KOPT-K1 (cell line): ENCODE data around the gene NDC1.
A peak's percentile ranks its signal among the peaks of the same experiment; 100 is the strongest.
"Not testable (repeated sequence)": the region's sequence is repeated elsewhere in the genome, so short reads cannot be mapped to it uniquely, and the experiment has no call there.

ENCODE experiments used
- H3K27ac ChIP-seq: fragments of 200-600 bp; sonication (generic); 2 replicates; pipeline ENCODE4 v1.5.1; 2016; ENCODE audit warnings: antibody characterized with exemption, mild to moderate bottlenecking, low read depth, low read length; ENCODE audit not compliant: poor library complexity, severe bottlenecking
- H3K36me3 ChIP-seq: fragments of 200-600 bp; sonication (generic); 2 replicates; pipeline ENCODE4 v1.5.1; 2017; ENCODE audit warnings: antibody characterized with exemption, mild to moderate bottlenecking, low read length, moderate library complexity; ENCODE audit not compliant: insufficient read depth
- H3K9me3 ChIP-seq: fragments of 200-600 bp; sonication (generic); 2 replicates; pipeline ENCODE4 v1.5.1; 2017; ENCODE audit warnings: antibody characterized with exemption, low read length, mild to moderate bottlenecking; ENCODE audit not compliant: insufficient read depth, poor library complexity, severe bottlenecking

Gene NDC1, protein sequence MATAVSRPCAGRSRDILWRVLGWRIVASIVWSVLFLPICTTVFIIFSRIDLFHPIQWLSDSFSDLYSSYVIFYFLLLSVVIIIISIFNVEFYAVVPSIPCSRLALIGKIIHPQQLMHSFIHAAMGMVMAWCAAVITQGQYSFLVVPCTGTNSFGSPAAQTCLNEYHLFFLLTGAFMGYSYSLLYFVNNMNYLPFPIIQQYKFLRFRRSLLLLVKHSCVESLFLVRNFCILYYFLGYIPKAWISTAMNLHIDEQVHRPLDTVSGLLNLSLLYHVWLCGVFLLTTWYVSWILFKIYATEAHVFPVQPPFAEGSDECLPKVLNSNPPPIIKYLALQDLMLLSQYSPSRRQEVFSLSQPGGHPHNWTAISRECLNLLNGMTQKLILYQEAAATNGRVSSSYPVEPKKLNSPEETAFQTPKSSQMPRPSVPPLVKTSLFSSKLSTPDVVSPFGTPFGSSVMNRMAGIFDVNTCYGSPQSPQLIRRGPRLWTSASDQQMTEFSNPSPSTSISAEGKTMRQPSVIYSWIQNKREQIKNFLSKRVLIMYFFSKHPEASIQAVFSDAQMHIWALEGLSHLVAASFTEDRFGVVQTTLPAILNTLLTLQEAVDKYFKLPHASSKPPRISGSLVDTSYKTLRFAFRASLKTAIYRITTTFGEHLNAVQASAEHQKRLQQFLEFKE

DNA sequence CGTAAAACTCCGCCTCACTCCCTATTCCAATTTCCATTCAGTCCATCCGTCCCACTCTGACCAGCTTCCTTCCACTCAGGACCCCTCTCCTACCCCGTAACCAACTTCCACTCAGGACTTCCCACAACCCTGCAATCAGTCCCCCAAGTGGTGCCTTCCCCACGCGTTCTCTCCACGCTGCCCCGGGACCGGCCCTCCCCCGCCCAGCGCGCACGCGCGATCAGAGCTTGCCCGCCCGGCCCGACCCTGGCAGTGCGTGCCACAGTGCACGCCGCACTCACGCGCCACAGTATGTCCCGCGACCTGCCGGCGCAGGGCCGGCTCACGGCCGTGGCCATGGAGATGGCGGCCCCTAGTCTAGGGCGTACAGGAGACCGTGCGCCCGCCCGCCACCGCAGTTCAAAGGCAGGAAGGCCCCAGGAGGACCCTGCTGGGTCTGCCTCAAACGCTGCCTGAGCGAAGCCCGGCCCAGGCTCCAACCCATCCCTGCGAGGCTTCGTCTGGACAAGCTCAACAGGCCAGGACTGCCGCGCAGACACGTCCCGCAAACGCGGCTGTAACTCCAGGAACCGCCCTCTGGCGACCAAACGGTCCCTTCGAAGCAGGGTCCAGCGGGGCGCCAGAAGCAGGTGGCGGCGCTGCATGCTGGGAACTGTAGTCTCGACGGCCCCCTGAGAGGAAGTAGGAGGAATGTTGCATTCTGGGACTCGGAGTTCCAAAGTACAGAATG lies at the start of gene NDC1:
Gene NDC1, minus strand, starts transcription at position 373 of the 730 bp plus-strand sequence. Its CDS starts 35 bp downstream, at position 338.
- H3K9me3 ChIP-seq: no peaks in the 10 kb centered on the region
- H3K36me3 ChIP-seq: peaks cover 24% of the 10 kb centered on the region
- peak within 1 kb of the TSS; percentile 99 for H3K27ac ChIP-seq

DNA sequence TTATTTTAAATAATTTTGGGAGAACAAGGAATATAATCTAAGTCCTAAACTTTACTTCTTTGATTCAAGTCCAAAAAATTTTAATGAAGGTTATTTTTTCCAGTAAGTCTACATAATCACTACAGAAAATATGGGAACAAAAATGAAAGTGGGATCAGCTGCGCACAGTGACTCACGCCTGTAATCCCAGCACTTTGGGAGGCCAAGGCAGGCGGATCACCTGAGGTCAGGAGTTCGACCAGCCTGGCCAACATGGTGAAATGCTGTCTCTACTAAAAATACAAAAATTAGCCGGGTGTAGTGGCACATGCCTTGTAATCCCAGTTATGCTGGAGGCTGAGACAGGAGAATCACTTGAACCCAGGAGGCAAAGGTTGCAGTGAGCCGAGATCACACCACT lies 45.5 kb upstream of the NDC1 start:
- H3K36me3 ChIP-seq, H3K9me3 ChIP-seq, H3K27ac ChIP-seq: not testable (repeated sequence)

DNA sequence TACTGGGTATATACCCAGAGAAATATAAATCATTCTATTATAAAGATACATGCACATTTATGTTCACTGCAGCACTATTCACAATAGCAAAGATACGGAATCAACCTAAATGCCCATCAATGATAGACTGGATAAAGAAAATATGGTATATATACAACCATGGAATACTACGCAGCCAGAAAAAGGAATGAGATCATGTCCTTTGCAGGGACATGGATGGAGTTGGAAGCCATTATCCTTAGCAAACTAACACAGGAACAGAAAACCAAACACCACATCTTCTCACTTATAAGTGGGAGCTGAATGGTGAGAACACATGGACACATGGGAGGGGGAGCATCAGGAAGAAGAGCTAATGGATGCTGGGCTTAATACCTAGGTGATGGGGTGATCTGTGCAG lies 43.8 kb upstream of the NDC1 start:
- H3K27ac ChIP-seq, H3K9me3 ChIP-seq: not testable (repeated sequence)
- peaks cover 22% of the 10 kb centered on the region for H3K36me3 ChIP-seq

DNA sequence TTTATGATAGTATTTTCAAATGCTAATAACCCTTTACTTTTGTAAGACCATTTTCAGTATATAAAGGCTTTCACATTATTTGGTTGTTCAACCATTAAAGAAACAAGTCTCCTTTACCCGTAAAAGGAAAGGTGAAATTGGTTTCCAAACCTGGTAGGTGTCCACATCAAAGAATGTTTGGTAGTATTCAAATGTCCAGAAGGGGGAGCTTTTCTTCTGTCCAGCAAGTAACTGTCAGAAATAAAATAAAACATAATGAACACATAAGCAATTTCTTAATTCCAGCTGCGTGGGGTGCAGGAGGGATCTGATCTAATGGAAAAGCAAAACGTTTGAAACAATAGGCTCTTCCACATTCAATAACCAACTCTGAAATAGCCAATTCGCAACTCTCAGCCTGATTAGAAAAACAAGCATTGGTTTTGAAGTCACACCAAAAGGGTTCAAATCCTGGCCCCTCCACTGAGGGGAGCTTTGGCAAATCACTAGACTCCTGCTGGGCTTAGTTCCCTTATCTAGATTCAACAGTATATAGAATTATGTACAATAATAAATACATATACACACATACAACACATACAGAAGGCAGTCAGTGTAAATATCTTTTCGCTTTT lies 40.5 kb upstream of the NDC1 start:
- no peak overlapping the region for H3K27ac ChIP-seq
- H3K9me3 ChIP-seq: no peaks in the 10 kb centered on the region
- H3K36me3 ChIP-seq: peaks cover 36% of the 10 kb centered on the region

DNA sequence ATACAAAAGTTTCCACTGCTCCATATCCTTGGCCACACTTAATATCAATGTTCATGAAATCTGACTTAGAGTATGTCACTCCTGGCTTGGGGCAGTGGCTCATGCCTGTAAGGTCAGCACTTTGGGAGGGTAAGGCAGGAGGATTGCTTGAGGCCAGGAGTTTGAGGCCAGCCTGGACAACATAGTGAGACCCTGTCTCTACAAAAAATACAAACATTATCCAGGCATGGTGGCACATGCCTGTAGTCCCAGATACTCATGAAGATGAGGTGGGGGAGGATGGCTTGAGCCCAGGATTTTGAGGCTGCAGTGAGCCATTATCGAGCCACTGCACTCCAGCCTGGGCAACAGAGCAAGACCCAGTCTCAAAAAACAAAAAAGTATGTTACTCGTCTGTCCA lies 37.1 kb upstream of the NDC1 start:
- not testable (repeated sequence) for H3K27ac ChIP-seq, H3K9me3 ChIP-seq
- peaks cover 42% of the 10 kb centered on the region for H3K36me3 ChIP-seq

DNA sequence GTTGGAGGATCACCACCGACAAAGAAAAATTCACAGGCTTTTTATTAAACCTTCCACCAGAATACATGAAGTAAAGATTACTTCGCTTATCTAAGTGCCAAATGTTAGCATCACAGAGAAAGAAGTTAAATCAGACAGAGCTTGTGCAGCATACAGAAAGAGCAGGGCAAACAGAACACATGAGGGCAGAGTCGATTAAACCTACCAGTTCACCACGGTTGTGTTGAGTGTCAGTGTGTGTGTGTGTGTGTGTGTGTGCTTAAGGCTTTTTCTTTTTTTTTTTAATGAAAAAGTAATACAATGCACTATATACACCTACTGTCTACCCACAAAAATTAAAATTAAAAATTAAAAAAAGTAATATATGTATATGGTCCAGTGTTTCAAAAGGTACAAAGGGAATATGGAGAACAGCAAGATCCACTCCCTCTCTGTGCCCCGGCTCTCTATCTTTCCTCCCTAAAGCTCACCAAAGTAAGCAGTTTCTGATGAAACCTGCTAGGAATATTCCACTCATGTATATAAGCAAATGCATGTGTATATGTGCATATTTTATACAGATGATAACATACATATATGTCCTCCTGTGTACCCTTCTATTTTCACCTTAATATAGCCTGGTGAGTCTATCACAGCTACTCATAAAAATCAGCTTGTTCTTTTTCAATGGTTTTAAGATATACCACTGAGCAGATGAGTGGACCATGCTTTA lies 33.8 kb upstream of the NDC1 start:
- Histone ChIP-seq H3K9me3 (no peaks in the 10 kb centered on the region), H3K27ac (no peak overlapping the region), H3K36me3 (peaks cover 38% of the 10 kb centered on the region)

DNA sequence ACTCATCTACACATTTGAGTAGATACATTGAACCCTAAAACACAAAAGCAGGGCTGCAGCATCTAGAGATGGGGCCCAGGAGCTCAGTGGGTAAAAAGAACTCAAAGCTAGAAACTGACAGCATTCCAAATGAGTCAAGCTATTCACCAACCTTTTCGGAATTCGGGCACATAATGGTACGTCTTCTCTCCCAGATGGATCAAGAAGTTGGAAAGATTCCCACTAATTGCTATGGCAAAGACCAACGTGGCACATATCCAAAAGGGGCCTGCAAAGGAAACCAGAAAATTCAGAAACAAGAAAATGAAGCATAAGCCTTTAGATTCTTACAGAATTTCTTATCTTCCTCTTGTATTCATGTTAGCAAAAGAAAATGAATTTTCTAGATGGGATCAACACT lies 33.1 kb upstream of the NDC1 start:
- H3K36me3 ChIP-seq: peaks cover 36% of the 10 kb centered on the region
- H3K9me3 ChIP-seq: no peaks in the 10 kb centered on the region
- H3K27ac ChIP-seq: no peak overlapping the region

DNA sequence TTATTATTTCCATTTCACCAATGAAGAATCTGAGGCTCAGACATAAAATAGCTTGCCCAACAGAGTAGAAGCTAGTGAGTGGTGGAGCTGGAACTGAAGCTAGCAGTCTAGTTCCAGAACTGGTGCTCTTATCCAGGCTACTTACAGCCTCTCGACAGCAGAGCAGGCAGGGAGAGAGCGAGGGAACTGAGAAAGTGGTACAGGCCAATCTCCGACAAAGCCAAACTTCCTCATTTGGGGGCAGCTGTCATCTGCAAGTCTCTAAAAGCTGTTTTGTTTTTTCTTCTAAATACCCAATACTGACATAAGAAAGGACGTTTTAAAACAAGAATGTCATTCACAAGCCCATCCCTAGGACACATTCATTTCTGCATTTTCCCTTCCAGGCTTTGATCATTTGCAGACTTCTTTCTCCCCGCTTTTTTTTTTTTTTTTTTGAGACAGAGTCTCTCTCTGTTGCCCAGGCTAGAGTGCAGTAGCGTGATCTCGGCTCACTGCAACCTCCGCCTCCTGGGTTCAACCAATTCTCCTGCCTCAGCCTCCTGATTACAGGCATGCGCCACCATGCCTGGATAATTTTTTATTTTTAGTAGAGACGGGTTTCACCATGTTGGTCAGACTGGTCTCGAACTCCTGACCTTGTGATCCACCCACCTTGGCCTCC lies 31.5 kb upstream of the NDC1 start:
- H3K9me3 ChIP-seq: no peaks in the 10 kb centered on the region
- peaks cover 28% of the 10 kb centered on the region for H3K36me3 ChIP-seq
- no peak overlapping the region for H3K27ac ChIP-seq

DNA sequence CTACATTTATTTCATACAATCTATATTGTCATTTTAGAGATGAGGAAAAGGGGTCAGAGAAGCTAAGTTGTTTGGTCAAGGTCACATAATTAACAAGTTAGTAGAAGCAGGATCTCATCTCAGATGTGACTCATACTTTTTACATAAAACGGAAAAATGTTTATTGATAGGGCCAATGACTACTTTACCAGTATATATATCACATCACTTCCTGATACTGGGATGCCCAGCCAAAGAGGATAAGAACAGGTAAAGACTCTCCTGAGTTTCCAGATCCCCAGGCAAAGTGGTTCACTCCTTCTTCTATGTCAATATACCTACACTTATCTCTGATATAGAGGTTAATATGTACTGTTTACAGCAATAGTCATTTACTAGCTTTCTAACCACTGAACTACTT lies 30.5 kb upstream of the NDC1 start:
- Histone ChIP-seq H3K27ac (no peak overlapping the region), H3K9me3 (no peaks in the 10 kb centered on the region), H3K36me3 (peaks cover 28% of the 10 kb centered on the region)

DNA sequence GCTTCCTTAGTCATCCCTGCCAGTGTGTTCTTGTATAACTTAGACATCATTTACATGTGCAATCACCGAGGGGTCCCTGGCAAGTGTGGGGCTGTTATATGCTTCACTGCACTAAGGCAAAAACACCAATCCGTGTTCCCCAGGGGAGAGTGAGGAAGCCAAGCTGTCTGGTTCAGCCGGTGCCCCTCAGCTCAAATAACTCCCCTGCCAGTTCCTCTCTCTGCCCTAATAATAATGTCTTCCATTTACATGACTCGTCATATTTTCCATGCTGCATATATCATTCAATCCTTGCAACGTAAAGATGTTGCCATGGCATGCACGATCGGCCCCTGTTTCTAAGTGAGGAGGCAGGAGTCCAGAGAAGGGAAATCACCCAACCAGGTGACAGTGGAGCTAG lies 24.4 kb upstream of the NDC1 start:
- H3K36me3 ChIP-seq: peaks cover 21% of the 10 kb centered on the region; the same call in 1 of the 2 replicates
- no peaks in the 10 kb centered on the region for H3K9me3 ChIP-seq
- no peak overlapping the region for H3K27ac ChIP-seq

DNA sequence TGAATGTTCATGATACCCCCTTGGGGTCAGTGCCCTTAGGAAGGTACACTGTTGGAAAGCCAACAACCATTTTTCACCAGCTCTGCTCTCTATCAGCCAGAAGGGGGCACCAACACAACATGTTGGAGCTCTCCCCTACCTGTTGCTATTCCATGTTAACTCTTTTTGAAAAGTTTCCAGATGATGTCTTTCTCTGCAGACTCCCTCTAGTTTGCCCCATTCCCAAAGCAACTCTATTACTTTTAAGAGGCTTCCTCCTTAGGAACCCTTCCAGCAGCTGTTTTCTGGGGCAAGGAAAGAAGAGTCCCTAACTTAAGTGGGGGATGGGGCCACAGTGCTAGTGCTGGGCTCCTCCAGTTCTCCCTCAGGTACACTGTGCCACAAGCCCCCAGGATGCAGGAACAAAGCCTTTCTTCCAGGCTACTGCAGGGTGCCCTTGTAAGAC lies 22.9 kb upstream of the NDC1 start:
- Histone ChIP-seq H3K36me3 (peaks cover 31% of the 10 kb centered on the region; the same call in 1 of the 2 replicates), H3K9me3 (no peaks in the 10 kb centered on the region)

DNA sequence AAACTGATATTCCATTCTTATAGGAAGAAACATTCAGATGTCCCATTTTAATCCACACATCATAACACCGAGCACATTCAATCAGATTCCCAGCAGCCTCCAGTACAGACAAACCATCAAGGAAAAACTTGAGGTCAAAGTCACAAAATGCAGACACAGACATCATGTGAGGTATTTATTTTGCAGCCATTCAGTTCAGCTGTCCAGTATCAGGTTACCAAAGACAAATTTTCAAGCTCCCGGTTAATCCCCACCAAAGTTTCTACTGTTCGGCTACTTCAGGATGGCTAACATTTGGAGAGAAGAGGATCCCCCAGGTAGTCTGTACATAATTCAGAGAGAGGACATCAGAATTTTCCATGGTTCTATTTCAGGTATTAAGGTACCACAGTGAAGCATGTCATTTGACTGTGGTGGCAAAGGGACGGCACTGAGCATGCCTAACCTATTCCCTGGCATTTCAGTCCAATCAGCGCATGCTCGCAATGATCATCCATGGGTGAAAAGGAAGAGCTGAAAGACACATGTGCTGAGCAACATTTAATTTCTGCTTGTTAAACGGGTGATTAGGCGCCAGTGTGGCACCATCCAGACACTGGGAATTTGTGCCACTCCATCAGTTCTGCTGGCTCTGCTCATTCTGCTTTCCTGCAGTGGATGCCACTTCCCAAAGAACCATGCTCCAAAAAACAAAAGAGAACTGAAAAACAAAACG lies 13.6 kb upstream of the NDC1 start:
- H3K9me3 ChIP-seq: no peaks in the 10 kb centered on the region
- H3K36me3 ChIP-seq: peaks cover 28% of the 10 kb centered on the region; the same call in 1 of the 2 replicates
- no peak overlapping the region for H3K27ac ChIP-seq

More for the DNA sequence above, 22.9 kb upstream of the NDC1 start:
- H3K27ac ChIP-seq: no peak overlapping the region

DNA sequence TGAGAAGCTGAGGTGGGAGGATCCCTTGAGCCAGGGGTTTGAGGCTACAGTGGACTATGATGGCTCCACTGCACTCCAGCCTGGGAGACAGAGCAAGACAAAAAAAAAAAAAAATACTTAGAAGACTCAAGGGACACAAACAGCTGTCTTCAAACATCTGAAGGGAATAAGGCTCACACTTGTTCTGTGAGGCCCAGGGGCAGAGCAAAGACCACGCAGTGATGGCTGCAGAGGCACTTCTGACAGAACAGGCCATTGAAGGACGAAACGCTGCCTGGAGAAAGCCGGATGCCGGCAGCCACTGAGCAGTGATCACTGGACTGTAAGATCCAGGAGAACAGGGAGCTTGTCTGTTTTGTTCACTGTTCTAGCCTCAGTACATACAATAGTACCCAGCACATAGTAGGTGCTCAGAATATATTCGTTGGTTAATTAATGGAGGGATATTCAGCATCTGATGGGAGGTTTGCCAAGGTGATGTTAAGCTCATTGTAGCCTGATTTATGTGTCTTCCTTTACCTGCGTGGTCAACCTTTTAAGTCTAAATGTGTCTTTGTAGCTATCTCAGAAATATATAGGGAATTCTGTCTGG lies 12.1 kb upstream of the NDC1 start:
- Histone ChIP-seq H3K27ac (no peak overlapping the region), H3K9me3 (no peaks in the 10 kb centered on the region), H3K36me3 (peaks cover 15% of the 10 kb centered on the region; the same call in 1 of the 2 replicates)
